Cardiac muscle cell (in vitro differentiated cells and primary cell): ENCODE results near the gene STEAP3. TPM values are rescaled to one million over a fixed set of nuclear protein-coding genes. Genes with fewer than 3 reads are reported as not detected.

Source experiments
- DNase-seq, 2 donors: peaks; one replicate each; pipeline versions ENCODE4 v3.0.0 to v3.0.0-alpha.2; 2010 to 2017; ENCODE audit warnings: low read depth in 1 of 2, low spot score in 1 of 2
- H3K27ac ChIP-seq: fragments of 200-600 bp; sonication (generic); 2 replicates; pipeline ENCODE4 v1.5.1; 2016
- H3K27me3 ChIP-seq: fragments of 200-600 bp; sonication (generic); 2 replicates; pipeline ENCODE4 v1.6.0; 2016; ENCODE audit warnings: control low read depth
- H3K36me3 ChIP-seq: fragments of 200-600 bp; sonication (generic); 2 replicates; pipeline ENCODE4 v1.5.1; 2016; ENCODE audit warnings: control low read depth
- H3K4me1 ChIP-seq: fragments of 200-600 bp; sonication (generic); 2 replicates; pipeline ENCODE4 v1.8.1; 2017; ENCODE audit warnings: low read depth, mild to moderate bottlenecking, mixed run types
- H3K4me3 ChIP-seq: fragments of 200-600 bp; sonication (generic); 2 replicates; pipeline ENCODE4 v1.5.1; 2016; ENCODE audit warnings: mild to moderate bottlenecking
- H3K9me3 ChIP-seq: fragments of 200-600 bp; sonication (generic); 2 replicates; pipeline ENCODE4 v1.5.1; 2017; ENCODE audit warnings: low read depth, mild to moderate bottlenecking, control low read depth
- polyA plus RNA-seq: library from polyadenylated mRNA; unstranded; fragments of >200 nt; fragmentation: Nextera tagmentation; extraction: Ambion mirVana; gene quantifications from 2 replicates; pipeline ENCODE4 v1.2.1, GENCODE V29; 2016
- total RNA-seq: library from RNA; depleted of rRNA; stranded (reverse); fragments of >200 nt; gene quantifications from 2 replicates; pipeline ENCODE4 v1.2.3, GENCODE V29; 2016
- TF ChIP-seq, protein P1 (sequence below): IDR thresholded peaks from 2 replicates; pipeline ENCODE4 v1.5.1; 2012; ENCODE audit warnings: low read depth, mild to moderate bottlenecking, low read length

Gene STEAP3
- total and polyA plus RNA-seq, 2 experiments from 2014 or later = 3.8 to 4.5 TPM

DNA sequence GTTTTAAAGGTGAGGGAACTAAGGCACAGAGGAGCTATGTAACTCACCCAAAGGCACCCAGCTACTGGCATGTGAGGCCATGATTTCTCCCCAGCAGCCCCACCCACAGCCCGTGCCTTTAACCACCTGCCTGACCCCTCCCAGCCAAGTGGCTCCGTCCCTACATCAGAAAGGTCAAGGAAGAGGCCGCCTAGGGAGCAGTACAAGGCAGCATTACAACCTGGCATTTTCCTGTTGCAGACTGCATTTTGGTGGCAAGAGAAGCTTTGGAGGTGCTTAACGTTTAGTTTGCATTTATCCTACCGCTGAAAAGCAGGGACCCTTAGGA, 17.5 kb downstream of the STEAP3 start:
- TF ChIP-seq, protein P1, sequence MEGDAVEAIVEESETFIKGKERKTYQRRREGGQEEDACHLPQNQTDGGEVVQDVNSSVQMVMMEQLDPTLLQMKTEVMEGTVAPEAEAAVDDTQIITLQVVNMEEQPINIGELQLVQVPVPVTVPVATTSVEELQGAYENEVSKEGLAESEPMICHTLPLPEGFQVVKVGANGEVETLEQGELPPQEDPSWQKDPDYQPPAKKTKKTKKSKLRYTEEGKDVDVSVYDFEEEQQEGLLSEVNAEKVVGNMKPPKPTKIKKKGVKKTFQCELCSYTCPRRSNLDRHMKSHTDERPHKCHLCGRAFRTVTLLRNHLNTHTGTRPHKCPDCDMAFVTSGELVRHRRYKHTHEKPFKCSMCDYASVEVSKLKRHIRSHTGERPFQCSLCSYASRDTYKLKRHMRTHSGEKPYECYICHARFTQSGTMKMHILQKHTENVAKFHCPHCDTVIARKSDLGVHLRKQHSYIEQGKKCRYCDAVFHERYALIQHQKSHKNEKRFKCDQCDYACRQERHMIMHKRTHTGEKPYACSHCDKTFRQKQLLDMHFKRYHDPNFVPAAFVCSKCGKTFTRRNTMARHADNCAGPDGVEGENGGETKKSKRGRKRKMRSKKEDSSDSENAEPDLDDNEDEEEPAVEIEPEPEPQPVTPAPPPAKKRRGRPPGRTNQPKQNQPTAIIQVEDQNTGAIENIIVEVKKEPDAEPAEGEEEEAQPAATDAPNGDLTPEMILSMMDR = no peak
- Histone ChIP-seq H3K27ac (peak overlapping the region; percentile 79), H3K4me3 (no peak overlapping the region), H3K36me3 (no peaks in the 10 kb centered on the region), H3K27me3 (no peaks in the 10 kb centered on the region), H3K4me1 (peaks cover 22% of the 10 kb centered on the region), H3K9me3 (no peaks in the 10 kb centered on the region)
- DNase-seq = no peak

DNA sequence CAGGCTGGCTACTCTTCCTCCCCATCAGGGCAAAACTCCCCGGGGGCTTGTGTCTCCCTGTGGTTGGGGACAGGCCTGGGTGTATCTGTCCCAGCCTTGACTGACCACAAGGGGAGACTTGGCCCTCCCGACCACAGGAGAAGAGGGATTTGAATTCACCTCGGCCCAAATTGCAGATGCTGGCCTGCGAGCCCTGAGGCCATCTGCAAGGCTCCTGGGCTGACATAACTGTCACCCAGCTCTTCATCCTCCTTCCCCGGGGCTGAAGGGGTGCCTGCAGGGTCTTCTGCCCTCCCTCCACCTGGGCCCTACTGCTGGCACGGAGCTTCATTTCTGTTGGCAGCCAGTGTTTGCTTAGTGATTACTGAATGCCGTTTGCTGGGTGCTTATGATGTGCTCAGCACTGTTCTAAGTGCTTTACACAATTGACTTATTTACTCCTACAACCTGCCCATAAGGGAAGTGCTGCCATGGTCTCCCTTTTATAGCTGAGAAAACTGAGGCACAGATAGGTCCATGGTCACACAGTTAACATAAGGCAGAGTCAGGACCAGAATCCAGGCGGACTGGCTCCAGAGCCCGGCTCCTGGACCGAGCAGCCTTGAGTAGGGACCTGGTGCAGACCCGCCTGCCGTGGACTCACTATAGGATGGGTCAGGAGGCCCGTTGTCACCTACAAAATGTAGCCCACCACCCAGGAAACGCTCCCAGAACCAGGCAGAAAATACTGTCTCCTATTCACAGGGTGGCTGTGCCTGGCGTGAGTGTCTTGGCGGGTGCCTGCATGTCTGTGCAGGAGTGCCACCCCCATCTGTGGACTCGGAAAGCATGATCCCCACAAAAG, 18.9 kb downstream of the STEAP3 start:
- Histone ChIP-seq H3K27ac (no peak overlapping the region), H3K27me3 (no peaks in the 10 kb centered on the region), H3K4me3 (no peak overlapping the region), H3K9me3 (no peaks in the 10 kb centered on the region), H3K36me3 (no peaks in the 10 kb centered on the region), H3K4me1 (peaks cover 22% of the 10 kb centered on the region)
- no peak for DNase-seq
- TF ChIP-seq, protein P1 = no peak

DNA sequence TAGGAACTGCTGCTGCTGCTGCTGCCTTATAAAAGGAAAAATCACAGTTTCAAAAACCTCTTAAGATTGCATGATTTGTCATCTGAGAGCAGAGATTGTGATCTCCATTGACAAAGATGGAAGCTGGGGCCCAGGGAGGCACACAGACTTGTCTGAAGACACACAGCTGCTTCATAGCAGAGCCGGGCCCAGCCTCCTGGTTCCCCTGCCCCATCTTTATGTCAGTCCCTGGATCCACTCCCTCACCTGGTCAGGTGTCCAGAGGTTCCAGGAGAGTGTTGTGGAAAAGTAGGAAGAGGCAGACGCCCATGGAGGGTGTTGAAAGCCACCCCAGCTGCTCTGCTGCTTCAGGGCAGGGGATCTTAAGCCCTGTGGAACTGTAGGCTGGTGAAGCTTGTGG, 20.0 kb downstream of the STEAP3 start:
- no peak for DNase-seq
- no peaks in the 10 kb centered on the region for H3K9me3 ChIP-seq
- peaks cover 22% of the 10 kb centered on the region for H3K4me1 ChIP-seq
- TF ChIP-seq, protein P1 = no peak
- no peak overlapping the region for H3K4me3 ChIP-seq
- H3K27me3 ChIP-seq = no peaks in the 10 kb centered on the region
- no peak overlapping the region for H3K27ac ChIP-seq
- H3K36me3 ChIP-seq = no peaks in the 10 kb centered on the region

DNA sequence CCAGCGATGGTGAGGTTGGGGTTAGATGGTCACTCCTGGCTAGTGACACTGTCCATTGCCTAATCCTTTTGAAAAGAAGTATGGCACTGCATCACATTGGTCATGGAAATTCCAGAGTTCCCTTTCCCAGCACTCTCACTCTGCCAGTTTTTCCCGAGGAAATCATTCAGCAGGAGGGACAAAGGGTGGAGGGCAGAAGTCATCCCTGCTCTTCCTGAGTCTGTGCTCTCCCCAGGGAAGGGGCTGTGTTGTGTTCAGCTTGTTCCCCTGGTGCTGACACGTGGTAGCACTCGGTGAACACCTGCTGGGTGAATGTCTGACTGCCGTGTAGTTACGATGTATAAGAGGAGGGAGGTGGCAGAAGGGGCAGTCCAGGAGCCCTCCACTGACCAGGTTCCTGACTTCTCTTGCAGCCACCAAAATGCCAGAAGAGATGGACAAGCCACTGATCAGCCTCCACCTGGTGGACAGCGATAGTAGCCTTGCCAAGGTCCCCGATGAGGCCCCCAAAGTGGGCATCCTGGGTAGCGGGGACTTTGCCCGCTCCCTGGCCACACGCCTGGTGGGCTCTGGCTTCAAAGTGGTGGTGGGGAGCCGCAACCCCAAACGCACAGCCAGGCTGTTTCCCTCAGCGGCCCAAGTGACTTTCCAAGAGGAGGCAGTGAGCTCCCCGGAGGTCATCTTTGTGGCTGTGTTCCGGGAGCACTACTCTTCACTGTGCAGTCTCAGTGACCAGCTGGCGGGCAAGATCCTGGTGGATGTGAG, 21.6 kb downstream of the STEAP3 start:
- Histone ChIP-seq H3K4me1 (peaks cover 13% of the 10 kb centered on the region), H3K36me3 (no peaks in the 10 kb centered on the region), H3K4me3 (no peak overlapping the region), H3K9me3 (no peaks in the 10 kb centered on the region), H3K27ac (no peak overlapping the region), H3K27me3 (no peaks in the 10 kb centered on the region)
- TF ChIP-seq, protein P1 = no peak
- no peak for DNase-seq

DNA sequence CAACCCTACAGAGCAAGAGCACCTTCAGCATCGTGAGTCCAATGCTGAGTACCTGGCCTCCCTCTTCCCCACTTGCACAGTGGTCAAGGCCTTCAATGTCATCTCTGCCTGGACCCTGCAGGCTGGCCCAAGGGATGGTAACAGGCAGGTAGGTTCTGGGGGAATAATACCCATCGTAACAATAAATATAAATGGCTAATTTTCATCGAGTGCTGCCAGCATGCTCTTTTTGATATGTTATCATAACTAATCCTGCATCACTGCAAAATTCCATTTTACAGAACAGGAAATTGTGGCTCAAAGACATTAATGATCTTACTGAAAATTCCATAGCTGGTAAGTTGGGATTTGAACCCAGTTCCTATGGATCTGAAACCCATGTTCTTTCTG, 22.2 kb downstream of the STEAP3 start:
- DNase-seq = no peak
- H3K9me3 ChIP-seq = no peaks in the 10 kb centered on the region
- H3K4me3 ChIP-seq = no peak overlapping the region
- TF ChIP-seq, protein P1 = no peak
- no peaks in the 10 kb centered on the region for H3K27me3 ChIP-seq
- H3K27ac ChIP-seq = no peak overlapping the region
- peaks cover 7% of the 10 kb centered on the region for H3K4me1 ChIP-seq
- no peaks in the 10 kb centered on the region for H3K36me3 ChIP-seq
